ENCODE data around the gene AKAP5. TPM values are rescaled to one million over a fixed set of nuclear protein-coding genes. Genes with fewer than 3 reads are reported as not detected.

AKAP5 gene
- total and polyA plus RNA-seq, 2 of the 8 experiments (the other 6 are each of a cell fraction or from before 2014, with no cell fraction given), result 0.50 to 3.8 TPM

GRCh38 chr14:64504310-64504896 is 39.1 kb downstream of the AKAP5 start, which contains the start of gene ZBTB1 (continued):
- TF ChIP-seq CHD7 (IDR thresholded peaks at IDR 0.05; ENCODE audit: insufficient replicate concordance, low read length) (no peak), SIN3A (conservative IDR thresholded peaks at IDR 0.05 in 1 of 2, IDR thresholded peaks at IDR 0.05 in 1 of 2; ENCODE audit: low read depth in 1 of 2, low read length in 2 of 2) (0 out of 4 replicates have a peak, but pooled peaks of 1 of the 2 experiments have one; percentile 6), GABPA (IDR thresholded peaks at IDR 0.05; ENCODE audit: borderline replicate concordance, insufficient read depth, low read length) (0 out of 2 replicates have a peak, but pooled peaks have one; percentile 8), SP4 (IDR thresholded peaks at IDR 0.05; ENCODE audit: low read length) (peak; percentile 57; the same call in 1 of the 2 replicates), TAF7 (optimal IDR thresholded peaks at IDR 0.05; ENCODE audit: borderline replicate concordance, low read depth, low read length) (peak; percentile 14), RAD21 (IDR thresholded peaks at IDR 0.05 in 1 of 2, conservative IDR thresholded peaks at IDR 0.05 in 1 of 2; ENCODE audit: low read depth in 2 of 2, low read length in 2 of 2) (no peak), CTCF (IDR thresholded peaks at IDR 0.05; ENCODE audit: control extremely low read depth in 1 of 3, insufficient read depth in 1 of 3, low read depth in 1 of 3, low read length in 3 of 3) (no peak)
